Measurements from ENCODE around the gene HLA-DMB. TPM values are rescaled to one million over a fixed set of nuclear protein-coding genes. Genes with fewer than 3 reads are reported as not detected.

HLA-DMB gene
- total and polyA plus RNA-seq, 2 donors (not counting 3 experiments of a cell fraction or from before 2014, with no cell fraction given): 0.75 TPM; not detected in 1

DNA sequence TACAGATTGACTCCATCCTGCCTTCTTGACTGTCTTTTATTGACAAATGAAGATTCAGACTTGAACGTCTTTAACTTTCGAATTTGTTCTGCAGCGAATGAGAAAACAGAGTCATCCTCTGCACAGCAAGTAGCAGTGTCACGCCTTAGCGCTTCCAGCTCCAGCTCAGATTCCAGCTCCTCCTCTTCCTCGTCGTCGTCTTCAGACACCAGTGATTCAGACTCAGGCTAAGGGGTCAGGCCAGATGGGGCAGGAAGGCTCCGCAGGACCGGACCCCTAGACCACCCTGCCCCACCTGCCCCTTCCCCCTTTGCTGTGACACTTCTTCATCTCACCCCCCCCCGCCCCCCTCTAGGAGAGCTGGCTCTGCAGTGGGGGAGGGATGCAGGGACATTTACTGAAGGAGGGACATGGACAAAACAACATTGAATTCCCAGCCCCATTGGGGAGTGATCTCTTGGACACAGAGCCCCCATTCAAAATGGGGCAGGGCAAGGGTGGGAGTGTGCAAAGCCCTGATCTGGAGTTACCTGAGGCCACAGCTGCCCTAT, 39.7 kb upstream of the HLA-DMB start:
- H3K9me1 ChIP-seq (replicated peaks; ENCODE audit: control insufficient read depth, extremely low read depth, insufficient read depth, low read length): no peaks in the 10 kb centered on the region
- H3K4me1 ChIP-seq (ENCODE audit: control insufficient read depth, extremely low read depth, insufficient read depth, low read length): peaks cover 10% of the 10 kb centered on the region
- no peak overlapping the region for H3K9ac ChIP-seq (replicated peaks; ENCODE audit: extremely low read depth, insufficient read depth, low read length)
- peaks cover 40% of the 10 kb centered on the region for H3K79me2 ChIP-seq (ENCODE audit: control insufficient read depth, insufficient read depth, low read length)
- POLR2A ChIA-PET: interaction anchor here (0.6 to 2.2 kb wide), 2 partner anchors 9 to 40 kb away, joined by 9 to 27 read pairs; partner anchors contain the start of gene HLA-DMB
- no peaks in the 10 kb centered on the region for H3K9me3 ChIP-seq (replicated peaks; ENCODE audit: control insufficient read depth, insufficient read depth, low read length)
- no peak overlapping the region for H3K27ac ChIP-seq (ENCODE audit: insufficient read depth, low read depth, low read length)
- peaks cover 46 to 52% of the 10 kb centered on the region in 2 experiments for H3K36me3 ChIP-seq (ENCODE audit: control insufficient read depth in 2 of 2, extremely low read depth in 1 of 2, insufficient read depth in 2 of 2, low read length in 2 of 2)
- intact Hi-C loops (cut with micrococcal nuclease) (no loop called here), dilution Hi-C loops (cut with MboI; ENCODE audit: extremely low pct_ligation_motif_present, low sequenced_read_pairs) (no loop called here)
- DNase-seq (ENCODE audit: low read depth, low spot score): no peak
- TF ChIP-seq EZH2 (IDR thresholded peaks at IDR 0.05; ENCODE audit: borderline replicate concordance, low read depth, low read length, severe bottlenecking) (no peak), POLR2A (IDR thresholded peaks at IDR 0.05; ENCODE audit: low read depth, low read length) (peak; percentile 49)
- no peak overlapping the region for H2AFZ ChIP-seq (ENCODE audit: low read depth, low read length)
- H3K27me3 ChIP-seq (ENCODE audit: control insufficient read depth in 2 of 2, insufficient read depth in 2 of 2, low read length in 2 of 2): no peaks in the 10 kb centered on the region
- no peak overlapping the region for H3K4me3 ChIP-seq (replicated peaks in 1 of 3; ENCODE audit: insufficient read depth in 1 of 3, low read depth in 1 of 3, low read length in 3 of 3)
- CTCF ChIA-PET: interaction anchor here (0.6 to 12.6 kb wide), 6 partner anchors 9 to 142 kb away, joined by 3 to 580 read pairs (median 6); partner anchors contain the start of genes HLA-DMA and TAP2
- no peak overlapping the region for H3K4me2 ChIP-seq (ENCODE audit: insufficient read depth, low read length)
- peaks cover 26% of the 10 kb centered on the region for H4K20me1 ChIP-seq (replicated peaks; ENCODE audit: control insufficient read depth, extremely low read depth, insufficient read depth, low read length)
- FAIRE-seq: no peak
- BruUV-seq (replicated peaks): no TSS peak

DNA sequence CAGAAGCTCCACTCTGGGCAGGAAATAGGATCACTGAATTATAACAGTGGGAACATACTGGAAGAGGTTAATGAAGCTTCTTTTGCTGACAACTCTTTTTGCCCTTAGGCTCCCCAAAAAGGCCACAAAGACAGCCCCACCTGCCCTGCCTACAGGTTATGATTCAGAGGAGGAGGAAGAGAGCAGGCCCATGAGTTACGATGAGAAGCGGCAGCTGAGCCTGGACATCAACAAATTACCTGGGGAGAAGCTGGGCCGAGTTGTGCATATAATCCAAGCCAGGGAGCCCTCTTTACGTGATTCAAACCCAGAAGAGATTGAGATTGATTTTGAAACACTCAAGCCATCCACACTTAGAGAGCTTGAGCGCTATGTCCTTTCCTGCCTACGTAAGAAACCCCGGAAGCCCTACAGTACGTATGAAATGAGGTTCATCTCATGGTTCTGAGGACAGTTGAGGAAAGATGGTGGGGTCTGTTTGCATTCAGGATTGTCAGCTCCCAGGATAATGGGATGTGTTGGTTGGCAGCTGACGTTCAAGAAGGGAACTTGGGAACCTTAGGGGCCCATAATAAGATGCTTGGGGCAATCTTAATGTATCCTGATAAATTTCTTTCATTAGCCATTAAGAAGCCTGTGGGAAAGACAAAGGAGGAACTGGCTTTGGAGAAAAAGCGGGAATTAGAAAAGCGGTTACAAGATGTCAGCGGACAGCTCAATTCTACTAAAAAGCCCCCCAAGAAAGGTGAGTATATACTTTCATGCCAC, 39.1 kb upstream of the HLA-DMB start:
- intact Hi-C loops (cut with micrococcal nuclease): loop anchor here (10.0 kb wide), 1 partner anchor 435 kb away; the partner anchor contains the start of genes CUTA and PHF1
- FAIRE-seq (no peak), DNase-seq (ENCODE audit: low read depth, low spot score) (no peak)
- H3K9me1 ChIP-seq (replicated peaks; ENCODE audit: control insufficient read depth, extremely low read depth, insufficient read depth, low read length): no peaks in the 10 kb centered on the region
- H3K4me2 ChIP-seq (ENCODE audit: insufficient read depth, low read length): no peak overlapping the region
- peaks cover 46 to 53% of the 10 kb centered on the region in 2 experiments for H3K36me3 ChIP-seq (ENCODE audit: control insufficient read depth in 2 of 2, extremely low read depth in 1 of 2, insufficient read depth in 2 of 2, low read length in 2 of 2)
- peaks cover 47% of the 10 kb centered on the region for H3K79me2 ChIP-seq (ENCODE audit: control insufficient read depth, insufficient read depth, low read length)
- TF ChIP-seq FOS (IDR thresholded peaks at IDR 0.05; ENCODE audit: borderline replicate concordance, insufficient read depth, low read length): no peak
- no peak for TF ChIP-seq EZH2 (IDR thresholded peaks at IDR 0.05; ENCODE audit: borderline replicate concordance, low read depth, low read length, severe bottlenecking)
- TF ChIP-seq POLR2A (IDR thresholded peaks at IDR 0.05; ENCODE audit: low read depth, low read length): no peak
- no peak for TF ChIP-seq GATA2 (IDR thresholded peaks at IDR 0.05; ENCODE audit: insufficient read depth, insufficient read length, low read depth, low read length)
- no peak for TF ChIP-seq JUN (IDR thresholded peaks at IDR 0.05; ENCODE audit: borderline replicate concordance, insufficient read depth, insufficient read length, low read depth)
- TF ChIP-seq POLR2AphosphoS5 (IDR thresholded peaks at IDR 0.05; ENCODE audit: insufficient read depth, low read depth, low read length): no peak
- TF ChIP-seq, protein P1, sequence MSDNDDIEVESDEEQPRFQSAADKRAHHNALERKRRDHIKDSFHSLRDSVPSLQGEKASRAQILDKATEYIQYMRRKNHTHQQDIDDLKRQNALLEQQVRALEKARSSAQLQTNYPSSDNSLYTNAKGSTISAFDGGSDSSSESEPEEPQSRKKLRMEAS (IDR thresholded peaks at IDR 0.05; ENCODE audit: insufficient read depth, insufficient read length): no peak
- no peak for TF ChIP-seq MYC (IDR thresholded peaks at IDR 0.05; ENCODE audit: low read depth, low read length)
- TF ChIP-seq, protein P2, sequence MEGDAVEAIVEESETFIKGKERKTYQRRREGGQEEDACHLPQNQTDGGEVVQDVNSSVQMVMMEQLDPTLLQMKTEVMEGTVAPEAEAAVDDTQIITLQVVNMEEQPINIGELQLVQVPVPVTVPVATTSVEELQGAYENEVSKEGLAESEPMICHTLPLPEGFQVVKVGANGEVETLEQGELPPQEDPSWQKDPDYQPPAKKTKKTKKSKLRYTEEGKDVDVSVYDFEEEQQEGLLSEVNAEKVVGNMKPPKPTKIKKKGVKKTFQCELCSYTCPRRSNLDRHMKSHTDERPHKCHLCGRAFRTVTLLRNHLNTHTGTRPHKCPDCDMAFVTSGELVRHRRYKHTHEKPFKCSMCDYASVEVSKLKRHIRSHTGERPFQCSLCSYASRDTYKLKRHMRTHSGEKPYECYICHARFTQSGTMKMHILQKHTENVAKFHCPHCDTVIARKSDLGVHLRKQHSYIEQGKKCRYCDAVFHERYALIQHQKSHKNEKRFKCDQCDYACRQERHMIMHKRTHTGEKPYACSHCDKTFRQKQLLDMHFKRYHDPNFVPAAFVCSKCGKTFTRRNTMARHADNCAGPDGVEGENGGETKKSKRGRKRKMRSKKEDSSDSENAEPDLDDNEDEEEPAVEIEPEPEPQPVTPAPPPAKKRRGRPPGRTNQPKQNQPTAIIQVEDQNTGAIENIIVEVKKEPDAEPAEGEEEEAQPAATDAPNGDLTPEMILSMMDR (IDR thresholded peaks at IDR 0.05; ENCODE audit: extremely low read depth in 1 of 2, insufficient read depth in 1 of 2, low read depth in 1 of 2, low read length in 2 of 2): no peak
- H3K27me3 ChIP-seq (ENCODE audit: control insufficient read depth in 2 of 2, insufficient read depth in 2 of 2, low read length in 2 of 2): no peaks in the 10 kb centered on the region
- ChIA-PET CTCF (interaction anchor here (1.0 to 12.6 kb wide), 4 partner anchors 8 to 142 kb away, joined by 3 to 580 read pairs (median 12); partner anchors contain the start of genes HLA-DMA and TAP2), POLR2A (interaction anchor here (0.6 to 2.2 kb wide), 2 partner anchors 8 to 258 kb away, joined by 3 to 27 read pairs; no protein-coding TSS in a partner anchor)
- BruUV-seq (replicated peaks): no TSS peak
- H3K9me3 ChIP-seq (replicated peaks; ENCODE audit: control insufficient read depth, insufficient read depth, low read length): no peaks in the 10 kb centered on the region
- H3K4me1 ChIP-seq (ENCODE audit: control insufficient read depth, extremely low read depth, insufficient read depth, low read length): peaks cover 13% of the 10 kb centered on the region
- peaks cover 32% of the 10 kb centered on the region for H4K20me1 ChIP-seq (replicated peaks; ENCODE audit: control insufficient read depth, extremely low read depth, insufficient read depth, low read length)
- dilution Hi-C loops (cut with MboI; ENCODE audit: extremely low pct_ligation_motif_present, low sequenced_read_pairs): no loop called here
- H3K4me3 ChIP-seq (replicated peaks in 1 of 3; ENCODE audit: insufficient read depth in 1 of 3, low read depth in 1 of 3, low read length in 3 of 3): no peak overlapping the region
- H2AFZ ChIP-seq (ENCODE audit: low read depth, low read length): no peak overlapping the region
- no peak overlapping the region for H3K9ac ChIP-seq (replicated peaks; ENCODE audit: extremely low read depth, insufficient read depth, low read length)
- H3K27ac ChIP-seq (ENCODE audit: insufficient read depth, low read depth, low read length): no peak overlapping the region
